AG04450 (cell line): ENCODE data around the gene FAM193B. TPM values are rescaled to one million over a fixed set of nuclear protein-coding genes. Genes with fewer than 3 reads are reported as not detected.

Experiments used
- CTCF ChIA-PET: fragments of 300-600, 350-600 bp; formaldehyde crosslinking; extraction: SDS; loops from one replicate; lab custom pipeline; 2022; ENCODE audit warnings: antibody characterized with exemption, inconsistent platforms; lab: Charles Lee
- POLR2A ChIA-PET: fragments of 350-600 bp; formaldehyde crosslinking; extraction: SDS; loops from one replicate; lab custom pipeline; 2021; ENCODE audit warnings: antibody characterized with exemption, inconsistent platforms; lab: Yijun Ruan, JAX
- DNase-seq: peaks from one replicate; pipeline ENCODE4 v3.0.0-alpha.2; 2011; ENCODE audit warnings: low read depth, low spot score
- H3K27ac ChIP-seq: one replicate; pipeline ENCODE4 v1.5.1; 2012; ENCODE audit warnings: low read depth, low read length, control low read depth
- H3K27me3 ChIP-seq: one replicate; pipeline ENCODE4 v1.6.0; 2012; ENCODE audit warnings: low read length; ENCODE audit not compliant: control insufficient read depth, insufficient read depth
- H3K4me3 ChIP-seq: 2 replicates; pipeline ENCODE4 v1.5.1; 2011; ENCODE audit warnings: mild to moderate bottlenecking, low read depth, low read length, control low read depth
- H3K9me3 ChIP-seq: 2 replicates; pipeline ENCODE4 v1.5.1; 2012; ENCODE audit warnings: low read length; ENCODE audit not compliant: control insufficient read depth, insufficient read depth
- CTCF ChIP-seq: IDR thresholded peaks from 2 replicates; pipeline ENCODE4 v1.5.1; 2011; ENCODE audit warnings: low read depth, low read length, control low read depth, inconsistent platforms
- polyA plus RNA-seq: library from polyadenylated mRNA; depleted of rRNA; stranded (reverse); fragments of >200 nt; gene quantifications from 2 replicates; pipeline ENCODE4 v1.2.3, GENCODE V29; 2011

FAM193B gene
- polyA plus RNA-seq, 1 experiment = 30.1 TPM

- ChIA-PET CTCF (no interaction called here), POLR2A (interaction anchor here (0.6 to 1.7 kb wide), 4 partner anchors 15 to 55 kb away, joined by 3 to 11 read pairs (median 4); partner anchors contain the start of gene PDLIM7)
- Histone ChIP-seq H3K4me3 (peak overlapping the region; percentile 86), H3K9me3 (no peaks in the 10 kb centered on the region; the same call in 1 of the 2 replicates), H3K27ac (peak overlapping the region; percentile 21), H3K27me3 (peaks cover 1% of the 10 kb centered on the region)
- TF ChIP-seq CTCF = no peak; the same call in 1 of the 2 replicates
- DNase-seq = no peak
Measured at GRCh38 chr5:177552839-177553455, 1.4 kb downstream of the FAM193B start.

GRCh38 chr5:177550122-177550521 is 4.2 kb downstream of the FAM193B start:
- Histone ChIP-seq H3K27ac (no peak overlapping the region), H3K27me3 (no peaks in the 10 kb centered on the region), H3K4me3 (no peak overlapping the region), H3K9me3 (no peaks in the 10 kb centered on the region; the same call in 1 of the 2 replicates)
- no peak for TF ChIP-seq CTCF
- POLR2A ChIA-PET = no interaction called here
- no peak for DNase-seq
- CTCF ChIA-PET = no interaction called here

GRCh38 chr5:177548495-177548894 is 5.9 kb downstream of the FAM193B start:
- POLR2A ChIA-PET = interaction anchor here (0.7 kb wide), 1 partner anchor 28 kb away, joined by 6 read pairs; no protein-coding TSS in a partner anchor
- Histone ChIP-seq H3K27ac (no peak overlapping the region), H3K9me3 (no peaks in the 10 kb centered on the region), H3K27me3 (no peaks in the 10 kb centered on the region), H3K4me3 (no peak overlapping the region)
- no peak for DNase-seq
- CTCF ChIA-PET = interaction anchor here (1.0 to 1.6 kb wide), 2 partner anchors 44 to 48 kb away, joined by 4 to 5 read pairs; partner anchors contain the start of gene TMED9
- TF ChIP-seq CTCF = no peak

- Histone ChIP-seq H3K9me3 (no peaks in the 10 kb centered on the region), H3K4me3 (no peak overlapping the region), H3K27ac (peak overlapping the region; percentile 52), H3K27me3 (no peaks in the 10 kb centered on the region)
- CTCF ChIA-PET = interaction anchor here (1.5 to 1.6 kb wide), 2 partner anchors 47 to 52 kb away, joined by 3 to 5 read pairs; no protein-coding TSS in a partner anchor
- no peak for DNase-seq
- POLR2A ChIA-PET = interaction anchor here (2.8 kb wide), 1 partner anchor 10 kb away, joined by 46 read pairs; no protein-coding TSS in a partner anchor
- TF ChIP-seq CTCF = no peak
Measured at GRCh38 chr5:177547736-177548135, 6.6 kb downstream of the FAM193B start.

- CTCF ChIA-PET = interaction anchor here (0.8 to 3.9 kb wide), 8 partner anchors 9 to 142 kb away, joined by 3 to 22 read pairs (median 4); no protein-coding TSS in a partner anchor
Measured at GRCh38 chr5:177546258-177546741, 8.1 kb downstream of the FAM193B start.

More at GRCh38 chr5:177546258-177546741, 8.1 kb downstream of the FAM193B start:
- peak overlapping the region; percentile 97 for H3K27ac ChIP-seq
- DNase-seq = peak; percentile 95
- H3K9me3 ChIP-seq = no peaks in the 10 kb centered on the region
- H3K4me3 ChIP-seq = no peak overlapping the region
- H3K27me3 ChIP-seq = no peaks in the 10 kb centered on the region
- POLR2A ChIA-PET = interaction anchor here (0.6 to 2.9 kb wide), 12 partner anchors 9 to 658 kb away, joined by 3 to 46 read pairs (median 7); partner anchors contain the start of genes B4GALT7, DDX41, HNRNPAB and PDLIM7
- TF ChIP-seq CTCF = peak; percentile 14; the same call in 1 of the 2 replicates
